Loucy (cell line): Measurements from ENCODE around the gene DDX39B.

ENCODE experiments used
- CTCF ChIP-seq: fragments of 200-600 bp; sonication (generic); conservative IDR thresholded peaks from 2 replicates; pipeline ENCODE4 v1.5.1; 2014; ENCODE audit warnings: mild to moderate bottlenecking, antibody characterized with exemption, low read length
- EZH2phosphoT487 ChIP-seq: fragments of 200-600 bp; IDR thresholded peaks from 2 replicates; pipeline ENCODE4 v1.6.1; 2018; ENCODE audit warnings: antibody characterized with exemption, mild to moderate bottlenecking, moderate library complexity, borderline replicate concordance

GRCh38 chr6:31586008-31586407 is 44.2 kb upstream of the DDX39B start, which contains the start of gene LST1:
- no peak for TF ChIP-seq CTCF
- TF ChIP-seq EZH2phosphoT487 = no peak
